Liver (tissue), 9 donors: ENCODE data around the gene SLC1A2. TPM values are rescaled to one million over a fixed set of nuclear protein-coding genes. Genes with fewer than 3 reads are reported as not detected.

Source experiments
- DNase-seq: peaks from one replicate; pipeline ENCODE4 v3.0.0-alpha.2; 2017; ENCODE audit warnings: low spot score
- H3K27ac ChIP-seq, 2 donors: one replicate each; pipeline ENCODE4 v1.7.0; 2013; ENCODE audit warnings: inconsistent platforms in 2 of 2, low read length in 2 of 2, control low read depth in 1 of 2, low read depth in 1 of 2, mild to moderate bottlenecking in 1 of 2
- H3K27me3 ChIP-seq, 4 donors: one replicate each; pipeline versions ENCODE4 v1.6.1 to v1.7.0; 2013; ENCODE audit warnings: low read length in 3 of 4, inconsistent platforms in 1 of 4, mild to moderate bottlenecking in 1 of 4, moderate library complexity in 1 of 4; ENCODE audit not compliant: control insufficient read depth in 4 of 4, insufficient read depth in 4 of 4
- H3K36me3 ChIP-seq, 4 donors: one replicate each; pipeline versions ENCODE4 v1.6.1 to v1.7.0; 2013; ENCODE audit warnings: low read length in 3 of 4, mild to moderate bottlenecking in 3 of 4, low read depth in 1 of 4, moderate library complexity in 1 of 4; ENCODE audit not compliant: control insufficient read depth in 4 of 4, insufficient read depth in 3 of 4
- H3K4me1 ChIP-seq, 4 donors: one replicate each; pipeline versions ENCODE4 v1.6.1 to v1.7.0; 2013; ENCODE audit warnings: low read length in 3 of 4, mild to moderate bottlenecking in 3 of 4, moderate library complexity in 1 of 4; ENCODE audit not compliant: control insufficient read depth in 4 of 4, insufficient read depth in 4 of 4
- H3K4me3 ChIP-seq, 3 donors: one replicate each; pipeline versions ENCODE4 v1.6.1 to v1.7.0; 2013; ENCODE audit warnings: low read length in 3 of 3, control low read depth in 1 of 3, low read depth in 1 of 3, mild to moderate bottlenecking in 1 of 3
- H3K9ac ChIP-seq, 2 donors: one replicate each; pipeline ENCODE4 v1.7.0; 2013; ENCODE audit warnings: low read length in 2 of 2, mild to moderate bottlenecking in 2 of 2, moderate library complexity in 2 of 2, control low read depth in 1 of 2, low read depth in 1 of 2
- H3K9me3 ChIP-seq, 4 donors: one replicate each; pipeline versions ENCODE4 v1.6.1 to v1.7.0; 2013; ENCODE audit warnings: low read length in 3 of 4; ENCODE audit not compliant: control insufficient read depth in 4 of 4
- CTCF ChIP-seq: fragments of 150-350 bp; IDR thresholded peaks from 2 replicates; pipeline ENCODE4 v1.5.1; 2017; ENCODE audit warnings: improper control_type of control experiment, low read depth, low read length; ENCODE audit not compliant: missing input control
- EGR1 ChIP-seq, 2 donors: IDR thresholded peaks; 2 replicates each; pipeline ENCODE4 v1.6.1; 2016 to 2018; ENCODE audit warnings: antibody characterized with exemption in 2 of 2, low read depth in 2 of 2
- FOXA1 ChIP-seq: IDR thresholded peaks from 2 replicates; pipeline ENCODE4 v1.6.1; 2016; ENCODE audit warnings: antibody characterized with exemption
- FOXA2 ChIP-seq: IDR thresholded peaks from 2 replicates; pipeline ENCODE4 v1.6.1; 2016; ENCODE audit warnings: antibody characterized with exemption
- GABPA ChIP-seq, 2 donors: IDR thresholded peaks in 1 of 2; conservative IDR thresholded peaks in 1 of 2; 2 replicates each; pipeline ENCODE4 v1.6.1; 2016; ENCODE audit warnings: antibody characterized with exemption in 2 of 2, mild to moderate bottlenecking in 1 of 2, moderate library complexity in 1 of 2
- HNF4A ChIP-seq, 2 donors: conservative IDR thresholded peaks; 2 replicates each; pipeline ENCODE4 v1.6.1; 2016; ENCODE audit warnings: antibody characterized with exemption in 2 of 2, mild to moderate bottlenecking in 2 of 2
- HNF4G ChIP-seq: IDR thresholded peaks from 2 replicates; pipeline ENCODE4 v1.6.1; 2016; ENCODE audit warnings: antibody characterized with exemption
- JUND ChIP-seq, 2 donors: IDR thresholded peaks; 2 replicates each; pipeline ENCODE4 v1.6.1; 2016; ENCODE audit warnings: antibody characterized with exemption in 2 of 2
- NR2F2 ChIP-seq: IDR thresholded peaks from 2 replicates; pipeline ENCODE4 v1.6.1; 2016; ENCODE audit warnings: antibody characterized with exemption
- RAD21 ChIP-seq, 2 donors: IDR thresholded peaks; 2 replicates each; pipeline ENCODE4 v1.6.1; 2016; ENCODE audit warnings: antibody characterized with exemption in 2 of 2, mild to moderate bottlenecking in 2 of 2
- RXRA ChIP-seq, 2 donors: IDR thresholded peaks; 2 replicates each; pipeline ENCODE4 v1.6.1; 2017 to 2018; ENCODE audit warnings: antibody characterized with exemption in 2 of 2, mild to moderate bottlenecking in 1 of 2
- SP1 ChIP-seq: IDR thresholded peaks from 2 replicates; pipeline ENCODE4 v1.6.1; 2018; ENCODE audit warnings: antibody characterized with exemption, mild to moderate bottlenecking
- TAF1 ChIP-seq: conservative IDR thresholded peaks from 2 replicates; pipeline ENCODE4 v1.6.1; 2016; ENCODE audit warnings: antibody characterized with exemption, mild to moderate bottlenecking
- YY1 ChIP-seq: IDR thresholded peaks from 2 replicates; pipeline ENCODE4 v1.6.1; 2016; ENCODE audit warnings: antibody characterized with exemption, mild to moderate bottlenecking
- ZBTB33 ChIP-seq: IDR thresholded peaks from 2 replicates; pipeline ENCODE4 v1.6.1; 2016; ENCODE audit warnings: antibody characterized with exemption
- WGBS: extraction: QIAGEN DNeasy Blood & Tissue Kit; methylation state at CpG from one replicate; pipeline ENCODE4 v1.1.7; 2013; 5-methylcytosine and 5-hydroxymethylcytosine counted together
- polyA plus RNA-seq, 2 donors: library from polyadenylated mRNA; stranded (reverse) in 1 of 2; unstranded in 1 of 2; fragments of 200-250 nt in 1 of 2; fragments of >200 nt in 1 of 2; fragmentation: Nextera tagmentation in 1 of 2; extraction: Ambion mirVana in 1 of 2; gene quantifications; one replicate each; pipeline versions ENCODE4 v1.2.1 to v1.2.3, GENCODE V29; 2013 to 2015
- total RNA-seq, 2 donors: library from RNA; depleted of rRNA; stranded (reverse); fragments of >200 nt; gene quantifications; one replicate each; pipeline ENCODE4 v1.2.3, GENCODE V29; 2014
- TF ChIP-seq, protein P1 (sequence below): IDR thresholded peaks from 2 replicates; pipeline ENCODE4 v1.6.1; 2016; ENCODE audit warnings: antibody characterized with exemption, mild to moderate bottlenecking
- TF ChIP-seq, protein P2 (sequence below): IDR thresholded peaks from 2 replicates; pipeline ENCODE4 v1.6.1; 2016; ENCODE audit warnings: antibody characterized with exemption
- TF ChIP-seq, protein P3 (sequence below): IDR thresholded peaks from 2 replicates; pipeline ENCODE4 v1.6.1; 2016; ENCODE audit warnings: antibody characterized with exemption
- donor health status: healthy.
- donor health status: healthy.
- donor health status: healthy.
- donor health status: healthy.
- donor health status: healthy.

Gene SLC1A2
- total and polyA plus RNA-seq, 4 donors, result 6.4 to 19.5 (median 13.5) TPM

- no peaks in the 10 kb centered on the region for H3K4me1 ChIP-seq
- H3K9me3 ChIP-seq, result no peaks in the 10 kb centered on the region
- no peak overlapping the region for H3K9ac ChIP-seq
- no peak overlapping the region for H3K4me3 ChIP-seq
- 93% methylated on average over 7 of the region's 7 CpGs for WGBS
- DNase-seq, result no peak
- TF ChIP-seq, protein P1, sequence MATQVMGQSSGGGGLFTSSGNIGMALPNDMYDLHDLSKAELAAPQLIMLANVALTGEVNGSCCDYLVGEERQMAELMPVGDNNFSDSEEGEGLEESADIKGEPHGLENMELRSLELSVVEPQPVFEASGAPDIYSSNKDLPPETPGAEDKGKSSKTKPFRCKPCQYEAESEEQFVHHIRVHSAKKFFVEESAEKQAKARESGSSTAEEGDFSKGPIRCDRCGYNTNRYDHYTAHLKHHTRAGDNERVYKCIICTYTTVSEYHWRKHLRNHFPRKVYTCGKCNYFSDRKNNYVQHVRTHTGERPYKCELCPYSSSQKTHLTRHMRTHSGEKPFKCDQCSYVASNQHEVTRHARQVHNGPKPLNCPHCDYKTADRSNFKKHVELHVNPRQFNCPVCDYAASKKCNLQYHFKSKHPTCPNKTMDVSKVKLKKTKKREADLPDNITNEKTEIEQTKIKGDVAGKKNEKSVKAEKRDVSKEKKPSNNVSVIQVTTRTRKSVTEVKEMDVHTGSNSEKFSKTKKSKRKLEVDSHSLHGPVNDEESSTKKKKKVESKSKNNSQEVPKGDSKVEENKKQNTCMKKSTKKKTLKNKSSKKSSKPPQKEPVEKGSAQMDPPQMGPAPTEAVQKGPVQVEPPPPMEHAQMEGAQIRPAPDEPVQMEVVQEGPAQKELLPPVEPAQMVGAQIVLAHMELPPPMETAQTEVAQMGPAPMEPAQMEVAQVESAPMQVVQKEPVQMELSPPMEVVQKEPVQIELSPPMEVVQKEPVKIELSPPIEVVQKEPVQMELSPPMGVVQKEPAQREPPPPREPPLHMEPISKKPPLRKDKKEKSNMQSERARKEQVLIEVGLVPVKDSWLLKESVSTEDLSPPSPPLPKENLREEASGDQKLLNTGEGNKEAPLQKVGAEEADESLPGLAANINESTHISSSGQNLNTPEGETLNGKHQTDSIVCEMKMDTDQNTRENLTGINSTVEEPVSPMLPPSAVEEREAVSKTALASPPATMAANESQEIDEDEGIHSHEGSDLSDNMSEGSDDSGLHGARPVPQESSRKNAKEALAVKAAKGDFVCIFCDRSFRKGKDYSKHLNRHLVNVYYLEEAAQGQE, result no peak
- TF ChIP-seq TAF1 (no peak), CTCF (no peak), FOXA2 (no peak), NR2F2 (no peak), JUND (IDR thresholded peaks at IDR 0.05) (no peak), EGR1 (IDR thresholded peaks at IDR 0.05; ENCODE audit: low read depth in 2 of 2) (no peak), RAD21 (IDR thresholded peaks at IDR 0.05) (no peak), YY1 (no peak), ZBTB33 (no peak), HNF4G (no peak), HNF4A (conservative IDR thresholded peaks at IDR 0.05) (no peak), GABPA (IDR thresholded peaks at IDR 0.05 in 1 of 2, conservative IDR thresholded peaks at IDR 0.05 in 1 of 2) (no peak), SP1 (no peak), RXRA (IDR thresholded peaks at IDR 0.05) (no peak), FOXA1 (no peak)
- TF ChIP-seq, protein P2, sequence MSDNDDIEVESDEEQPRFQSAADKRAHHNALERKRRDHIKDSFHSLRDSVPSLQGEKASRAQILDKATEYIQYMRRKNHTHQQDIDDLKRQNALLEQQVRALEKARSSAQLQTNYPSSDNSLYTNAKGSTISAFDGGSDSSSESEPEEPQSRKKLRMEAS, result no peak
- TF ChIP-seq, protein P3, sequence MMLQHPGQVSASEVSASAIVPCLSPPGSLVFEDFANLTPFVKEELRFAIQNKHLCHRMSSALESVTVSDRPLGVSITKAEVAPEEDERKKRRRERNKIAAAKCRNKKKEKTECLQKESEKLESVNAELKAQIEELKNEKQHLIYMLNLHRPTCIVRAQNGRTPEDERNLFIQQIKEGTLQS, result no peak
- H3K27me3 ChIP-seq, result no peaks in the 10 kb centered on the region
- H3K27ac ChIP-seq, result no peak overlapping the region
- peaks cover 0 to 22% (median under 1%) of the 10 kb centered on the region in 4 donors for H3K36me3 ChIP-seq
Observed at GRCh38 chr11:35317253-35317652, 102.1 kb downstream of the SLC1A2 start.
